ENCODE data around the gene NUP214. TPM values are rescaled to one million over a fixed set of nuclear protein-coding genes. Genes with fewer than 3 reads are reported as not detected.

NUP214 gene
- total RNA-seq, 1 experiment from 2014 or later: 64.2 TPM

DNA sequence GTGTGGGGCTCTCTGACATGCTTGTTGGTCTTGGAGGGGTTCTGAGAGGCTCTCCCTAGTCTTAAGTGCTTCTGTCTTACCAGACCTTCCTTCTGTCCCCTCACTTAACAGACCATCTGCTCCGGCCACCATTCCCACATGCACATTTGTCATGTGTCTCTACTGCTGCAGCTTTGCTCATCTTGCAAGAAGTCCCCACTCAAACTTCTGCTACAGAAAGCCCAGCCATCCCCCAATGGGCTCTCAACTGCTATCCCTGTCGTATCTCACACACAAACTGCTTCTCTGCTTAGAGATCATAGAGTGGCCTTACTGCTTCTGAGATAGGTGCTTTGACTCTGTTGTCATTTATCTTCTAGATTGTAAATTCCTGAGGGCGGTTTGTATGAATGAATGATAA is 69.4 kb downstream of the NUP214 start:
- no TSS peak for BruUV-seq (replicated peaks)
- intact Hi-C loops (cut with micrococcal nuclease; ENCODE audit: unreplicated experiment): no loop called here
- ChIA-PET CTCF (no interaction called here), POLR2A (ENCODE audit: low non-redundant PET) (no interaction called here)
- no peaks in the 10 kb centered on the region for H3K9me3 ChIP-seq (ENCODE audit: low read depth, low read length, poor library complexity, severe bottlenecking)
- no peak overlapping the region for H3K27ac ChIP-seq (ENCODE audit: low read depth, low read length, poor library complexity, severe bottlenecking)
- no peaks in the 10 kb centered on the region for H3K4me1 ChIP-seq (ENCODE audit: insufficient read depth, low read length, poor library complexity, severe bottlenecking)
- peaks cover 68% of the 10 kb centered on the region for H3K36me3 ChIP-seq (ENCODE audit: insufficient read depth, low read length, poor library complexity, severe bottlenecking)
- no peak for TF ChIP-seq EZH2 (IDR thresholded peaks at IDR 0.05; ENCODE audit: borderline replicate concordance, low read depth, low read length, poor library complexity, severe bottlenecking)
- TF ChIP-seq, protein P1, sequence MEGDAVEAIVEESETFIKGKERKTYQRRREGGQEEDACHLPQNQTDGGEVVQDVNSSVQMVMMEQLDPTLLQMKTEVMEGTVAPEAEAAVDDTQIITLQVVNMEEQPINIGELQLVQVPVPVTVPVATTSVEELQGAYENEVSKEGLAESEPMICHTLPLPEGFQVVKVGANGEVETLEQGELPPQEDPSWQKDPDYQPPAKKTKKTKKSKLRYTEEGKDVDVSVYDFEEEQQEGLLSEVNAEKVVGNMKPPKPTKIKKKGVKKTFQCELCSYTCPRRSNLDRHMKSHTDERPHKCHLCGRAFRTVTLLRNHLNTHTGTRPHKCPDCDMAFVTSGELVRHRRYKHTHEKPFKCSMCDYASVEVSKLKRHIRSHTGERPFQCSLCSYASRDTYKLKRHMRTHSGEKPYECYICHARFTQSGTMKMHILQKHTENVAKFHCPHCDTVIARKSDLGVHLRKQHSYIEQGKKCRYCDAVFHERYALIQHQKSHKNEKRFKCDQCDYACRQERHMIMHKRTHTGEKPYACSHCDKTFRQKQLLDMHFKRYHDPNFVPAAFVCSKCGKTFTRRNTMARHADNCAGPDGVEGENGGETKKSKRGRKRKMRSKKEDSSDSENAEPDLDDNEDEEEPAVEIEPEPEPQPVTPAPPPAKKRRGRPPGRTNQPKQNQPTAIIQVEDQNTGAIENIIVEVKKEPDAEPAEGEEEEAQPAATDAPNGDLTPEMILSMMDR (conservative IDR thresholded peaks at IDR 0.05; ENCODE audit: low read depth, low read length): no peak
- DNase-seq (ENCODE audit: low spot score): no peak
- no peaks in the 10 kb centered on the region for H3K27me3 ChIP-seq (replicated peaks; ENCODE audit: insufficient read depth, low read depth, low read length, poor library complexity)
- no peak overlapping the region for H3K4me3 ChIP-seq (ENCODE audit: low read depth, low read length, poor library complexity, severe bottlenecking)

DNA sequence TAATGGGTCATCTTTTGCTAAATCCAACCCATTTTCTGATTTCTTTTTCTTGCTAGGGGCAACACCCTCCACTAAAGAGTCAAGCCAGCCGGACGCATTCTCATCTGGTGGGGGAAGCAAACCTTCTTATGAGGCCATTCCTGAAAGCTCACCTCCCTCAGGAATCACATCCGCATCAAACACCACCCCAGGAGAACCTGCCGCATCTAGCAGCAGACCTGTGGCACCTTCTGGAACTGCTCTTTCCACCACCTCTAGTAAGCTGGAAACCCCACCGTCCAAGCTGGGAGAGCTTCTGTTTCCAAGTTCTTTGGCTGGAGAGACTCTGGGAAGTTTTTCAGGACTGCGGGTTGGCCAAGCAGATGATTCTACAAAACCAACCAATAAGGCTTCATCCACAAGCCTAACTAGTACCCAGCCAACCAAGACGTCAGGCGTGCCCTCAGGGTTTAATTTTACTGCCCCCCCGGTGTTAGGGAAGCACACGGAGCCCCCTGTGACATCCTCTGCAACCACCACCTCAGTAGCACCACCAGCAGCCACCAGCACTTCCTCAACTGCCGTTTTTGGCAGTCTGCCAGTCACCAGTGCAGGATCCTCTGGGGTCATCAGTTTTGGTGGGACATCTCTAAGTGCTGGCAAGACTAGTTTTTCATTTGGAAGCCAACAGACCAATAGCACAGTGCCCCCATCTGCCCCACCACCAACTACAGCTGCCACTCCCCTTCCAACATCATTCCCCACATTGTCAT is 72.0 kb downstream of the NUP214 start:
- H3K9me3 ChIP-seq (ENCODE audit: low read depth, low read length, poor library complexity, severe bottlenecking): no peaks in the 10 kb centered on the region
- TSS peak; percentile 34 for BruUV-seq (replicated peaks)
- no peak overlapping the region for H3K27ac ChIP-seq (ENCODE audit: low read depth, low read length, poor library complexity, severe bottlenecking)
- no peaks in the 10 kb centered on the region for H3K4me1 ChIP-seq (ENCODE audit: insufficient read depth, low read length, poor library complexity, severe bottlenecking)
- H3K4me3 ChIP-seq (ENCODE audit: low read depth, low read length, poor library complexity, severe bottlenecking): no peak overlapping the region
- DNase-seq (ENCODE audit: low spot score): no peak
- ChIA-PET POLR2A (ENCODE audit: low non-redundant PET) (no interaction called here), CTCF (no interaction called here)
- TF ChIP-seq EZH2 (IDR thresholded peaks at IDR 0.05; ENCODE audit: borderline replicate concordance, low read depth, low read length, poor library complexity, severe bottlenecking): no peak
- TF ChIP-seq, protein P1 (conservative IDR thresholded peaks at IDR 0.05; ENCODE audit: low read depth, low read length): no peak
- no peaks in the 10 kb centered on the region for H3K27me3 ChIP-seq (replicated peaks; ENCODE audit: insufficient read depth, low read depth, low read length, poor library complexity)
- H3K36me3 ChIP-seq (ENCODE audit: insufficient read depth, low read length, poor library complexity, severe bottlenecking): peaks cover 66% of the 10 kb centered on the region
- intact Hi-C loops (cut with micrococcal nuclease; ENCODE audit: unreplicated experiment): no loop called here

DNA sequence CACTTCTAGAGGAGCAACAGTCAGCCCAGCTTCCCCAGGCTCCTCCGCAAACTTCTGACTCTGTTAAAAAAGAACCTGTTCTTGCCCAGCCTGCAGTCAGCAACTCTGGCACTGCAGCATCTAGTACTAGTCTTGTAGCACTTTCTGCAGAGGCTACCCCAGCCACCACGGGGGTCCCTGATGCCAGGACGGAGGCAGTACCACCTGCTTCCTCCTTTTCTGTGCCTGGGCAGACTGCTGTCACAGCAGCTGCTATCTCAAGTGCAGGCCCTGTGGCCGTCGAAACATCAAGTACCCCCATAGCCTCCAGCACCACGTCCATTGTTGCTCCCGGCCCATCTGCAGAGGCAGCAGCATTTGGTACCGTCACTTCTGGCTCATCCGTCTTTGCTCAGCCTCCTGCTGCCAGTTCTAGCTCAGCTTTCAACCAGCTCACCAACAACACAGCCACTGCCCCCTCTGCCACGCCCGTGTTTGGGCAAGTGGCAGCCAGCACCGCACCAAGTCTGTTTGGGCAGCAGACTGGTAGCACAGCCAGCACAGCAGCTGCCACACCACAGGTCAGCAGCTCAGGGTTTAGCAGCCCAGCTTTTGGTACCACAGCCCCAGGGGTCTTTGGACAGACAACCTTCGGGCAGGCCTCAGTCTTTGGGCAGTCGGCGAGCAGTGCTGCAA is 72.8 kb downstream of the NUP214 start:
- no peak for DNase-seq (ENCODE audit: low spot score)
- H3K27ac ChIP-seq (ENCODE audit: low read depth, low read length, poor library complexity, severe bottlenecking): no peak overlapping the region
- peaks cover 59% of the 10 kb centered on the region for H3K36me3 ChIP-seq (ENCODE audit: insufficient read depth, low read length, poor library complexity, severe bottlenecking)

More for the DNA sequence above, 72.8 kb downstream of the NUP214 start:
- no TSS peak for BruUV-seq (replicated peaks)
- no peaks in the 10 kb centered on the region for H3K27me3 ChIP-seq (replicated peaks; ENCODE audit: insufficient read depth, low read depth, low read length, poor library complexity)
- no peak for TF ChIP-seq EZH2 (IDR thresholded peaks at IDR 0.05; ENCODE audit: borderline replicate concordance, low read depth, low read length, poor library complexity, severe bottlenecking)
- TF ChIP-seq, protein P1 (conservative IDR thresholded peaks at IDR 0.05; ENCODE audit: low read depth, low read length): no peak
- no peaks in the 10 kb centered on the region for H3K9me3 ChIP-seq (ENCODE audit: low read depth, low read length, poor library complexity, severe bottlenecking)
- H3K4me1 ChIP-seq (ENCODE audit: insufficient read depth, low read length, poor library complexity, severe bottlenecking): no peaks in the 10 kb centered on the region
- CTCF ChIA-PET: no interaction called here
- POLR2A ChIA-PET (ENCODE audit: low non-redundant PET): no interaction called here
- no peak overlapping the region for H3K4me3 ChIP-seq (ENCODE audit: low read depth, low read length, poor library complexity, severe bottlenecking)
- intact Hi-C loops (cut with micrococcal nuclease; ENCODE audit: unreplicated experiment): no loop called here
